Hepatic stellate cell (primary cell): ENCODE data around the gene RUNX2.
"Not testable (repeated sequence)": the region's sequence is repeated elsewhere in the genome, so short reads cannot be mapped to it uniquely, and the experiment has no call there.

ENCODE experiments used
- DNase-seq: peaks from one replicate; pipeline ENCODE4 v3.0.0; 2011; ENCODE audit warnings: low spot score

RUNX2 gene

GRCh38 chr6:45650524-45651135, 322.5 kb downstream of the RUNX2 start:
- DNase-seq = peak; percentile 86

GRCh38 chr6:45651301-45651700, 323.2 kb downstream of the RUNX2 start:
- no peak for DNase-seq

GRCh38 chr6:45652416-45652815, 324.3 kb downstream of the RUNX2 start:
- DNase-seq = no peak

- no peak for DNase-seq
These were observed 325.2 kb downstream of the RUNX2 start for GRCh38 chr6:45653117-45653883.

GRCh38 chr6:45654673-45655072, 326.5 kb downstream of the RUNX2 start:
- DNase-seq = no peak

- DNase-seq = peak; percentile 97
These were observed 327.8 kb downstream of the RUNX2 start for GRCh38 chr6:45655745-45656476.

GRCh38 chr6:45657226-45657625, 329.1 kb downstream of the RUNX2 start:
- DNase-seq = no peak

- DNase-seq = no peak
These were observed 330.3 kb downstream of the RUNX2 start for GRCh38 chr6:45658400-45658799.

- no peak for DNase-seq
These were observed 330.8 kb downstream of the RUNX2 start for GRCh38 chr6:45658958-45659357.

GRCh38 chr6:45661661-45662060, 333.5 kb downstream of the RUNX2 start:
- DNase-seq = no peak

- DNase-seq = peak; percentile 44
These were observed 335.4 kb downstream of the RUNX2 start for GRCh38 chr6:45663251-45664221.

- DNase-seq = no peak
These were observed 336.6 kb downstream of the RUNX2 start for GRCh38 chr6:45664707-45665106.

GRCh38 chr6:45665859-45666258, 337.7 kb downstream of the RUNX2 start:
- DNase-seq = no peak

GRCh38 chr6:45666846-45667245, 338.7 kb downstream of the RUNX2 start:
- no peak for DNase-seq

- no peak for DNase-seq
These were observed 339.2 kb downstream of the RUNX2 start for GRCh38 chr6:45667300-45667699.

- DNase-seq = no peak
These were observed 339.6 kb downstream of the RUNX2 start for GRCh38 chr6:45667766-45668165.

- no peak for DNase-seq
These were observed 340.6 kb downstream of the RUNX2 start for GRCh38 chr6:45668705-45669104.

GRCh38 chr6:45673167-45673566, 345.0 kb downstream of the RUNX2 start:
- not testable (repeated sequence) for DNase-seq

- DNase-seq = not testable (repeated sequence)
These were observed 347.0 kb downstream of the RUNX2 start for GRCh38 chr6:45675166-45675565.

GRCh38 chr6:45675634-45676033, 347.5 kb downstream of the RUNX2 start:
- no peak for DNase-seq

GRCh38 chr6:45676380-45676779, 348.2 kb downstream of the RUNX2 start:
- DNase-seq = no peak
